Effector CD8-positive, alpha-beta T cell (primary cell): ENCODE results near the gene OLFM1.
"Not testable (repeated sequence)": the region's sequence is repeated elsewhere in the genome, so short reads cannot be mapped to it uniquely, and the experiment has no call there.

Experiments
- DNase-seq: peaks from one replicate; lab custom pipeline; 2025; lab: John Stamatoyannopoulos, UW

OLFM1 gene

GRCh38 chr9:135152614-135153334 is 65.3 kb downstream of the OLFM1 start:
- no peak for DNase-seq

GRCh38 chr9:135154050-135154615 is 66.7 kb downstream of the OLFM1 start:
- no peak for DNase-seq

DNA sequence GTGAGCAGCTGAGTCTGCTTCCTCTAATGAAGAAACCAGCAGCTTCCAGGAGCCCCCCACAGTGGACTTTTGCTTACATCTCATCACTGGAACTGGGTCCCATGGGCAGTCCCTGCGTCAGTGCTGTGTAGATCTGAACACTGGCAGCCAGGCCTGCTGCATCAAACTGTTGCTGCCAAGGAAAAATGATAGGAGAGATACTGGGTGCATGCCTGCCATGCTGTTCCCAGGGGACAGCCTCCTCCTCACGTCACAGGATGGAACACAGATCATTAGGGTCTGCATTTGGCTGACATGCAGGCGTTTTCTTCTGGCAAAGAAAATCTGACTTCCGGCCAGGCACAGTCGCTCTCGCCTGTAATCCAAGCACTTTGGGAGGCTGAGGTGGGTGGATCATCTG is 67.9 kb downstream of the OLFM1 start:
- no peak for DNase-seq

- no peak for DNase-seq
These were observed 69.3 kb downstream of the OLFM1 start for GRCh38 chr9:135156525-135157510.

DNA sequence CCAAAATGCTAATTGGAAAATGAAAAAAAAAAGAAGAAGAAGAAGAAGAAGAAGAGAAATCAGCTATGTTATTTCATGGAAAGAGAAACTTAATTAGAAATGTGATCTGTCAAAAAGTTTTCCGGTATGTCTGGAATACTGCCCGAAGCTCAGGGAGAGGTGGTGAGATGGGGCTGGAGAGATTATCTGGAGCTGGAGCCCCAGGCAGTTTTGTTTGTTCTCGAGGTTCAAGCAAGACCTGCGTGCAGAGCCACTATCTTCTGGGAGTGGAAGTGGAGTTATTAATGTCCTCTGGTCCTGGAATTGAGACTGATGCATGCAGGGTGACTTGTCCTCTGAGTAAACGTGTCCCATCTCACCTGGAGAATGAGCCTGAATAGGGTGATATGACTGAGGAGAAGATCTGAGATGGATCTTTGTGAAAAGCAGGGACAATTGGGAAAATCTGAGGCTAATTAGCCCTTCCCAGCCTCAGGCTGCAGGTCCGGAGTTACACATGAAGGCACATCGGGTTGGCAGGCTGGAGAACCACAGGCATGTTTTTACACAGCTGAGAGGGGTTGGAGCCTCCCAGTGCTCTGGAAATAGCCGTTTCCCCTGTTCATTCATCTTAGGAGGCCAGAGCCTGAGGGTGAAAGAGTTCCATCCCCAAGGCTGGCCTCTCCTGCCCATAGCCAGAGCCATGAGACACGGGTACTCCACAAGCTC is 70.5 kb downstream of the OLFM1 start:
- no peak for DNase-seq

- no peak for DNase-seq
These were observed 71.1 kb downstream of the OLFM1 start for GRCh38 chr9:135158564-135158937.

GRCh38 chr9:135159801-135160200 is 72.3 kb downstream of the OLFM1 start:
- DNase-seq: no peak

DNA sequence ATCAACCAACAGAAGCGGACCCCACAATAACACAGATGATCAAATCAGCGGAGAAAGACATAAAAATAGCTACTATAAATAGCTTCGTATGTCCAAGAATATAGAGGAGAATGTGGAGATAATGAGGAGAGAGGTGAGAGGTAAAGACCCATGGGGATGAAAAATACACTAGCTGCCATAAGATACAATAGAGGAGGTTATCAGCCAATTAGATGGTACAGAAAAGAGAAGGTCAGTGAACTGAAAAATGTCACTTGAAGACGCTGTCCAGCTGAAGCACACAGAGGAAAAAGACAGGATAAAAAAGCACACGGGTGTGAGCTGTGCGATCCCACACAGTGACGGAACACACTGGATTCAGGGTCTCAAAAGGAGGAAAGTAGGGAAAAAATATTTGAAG is 73.4 kb downstream of the OLFM1 start:
- no peak for DNase-seq

DNA sequence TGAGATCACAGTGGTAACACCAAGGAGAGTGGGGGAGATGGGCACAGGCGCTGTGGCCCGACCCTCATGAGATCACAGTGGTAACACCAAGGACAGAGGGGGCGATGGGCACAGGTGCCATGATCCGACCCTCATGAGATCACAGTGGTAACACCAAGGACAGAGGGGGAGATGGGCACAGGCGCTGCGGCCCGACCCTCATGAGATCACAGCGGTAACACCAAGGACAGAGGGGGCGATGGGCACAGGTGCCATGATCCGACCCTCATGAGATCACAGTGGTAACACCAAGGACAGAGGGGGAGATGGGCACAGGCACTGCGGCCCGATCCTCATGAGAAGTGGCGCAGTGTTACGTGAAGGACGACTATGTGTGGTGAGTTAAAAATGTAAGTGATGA is 75.1 kb downstream of the OLFM1 start:
- DNase-seq: not testable (repeated sequence)

DNA sequence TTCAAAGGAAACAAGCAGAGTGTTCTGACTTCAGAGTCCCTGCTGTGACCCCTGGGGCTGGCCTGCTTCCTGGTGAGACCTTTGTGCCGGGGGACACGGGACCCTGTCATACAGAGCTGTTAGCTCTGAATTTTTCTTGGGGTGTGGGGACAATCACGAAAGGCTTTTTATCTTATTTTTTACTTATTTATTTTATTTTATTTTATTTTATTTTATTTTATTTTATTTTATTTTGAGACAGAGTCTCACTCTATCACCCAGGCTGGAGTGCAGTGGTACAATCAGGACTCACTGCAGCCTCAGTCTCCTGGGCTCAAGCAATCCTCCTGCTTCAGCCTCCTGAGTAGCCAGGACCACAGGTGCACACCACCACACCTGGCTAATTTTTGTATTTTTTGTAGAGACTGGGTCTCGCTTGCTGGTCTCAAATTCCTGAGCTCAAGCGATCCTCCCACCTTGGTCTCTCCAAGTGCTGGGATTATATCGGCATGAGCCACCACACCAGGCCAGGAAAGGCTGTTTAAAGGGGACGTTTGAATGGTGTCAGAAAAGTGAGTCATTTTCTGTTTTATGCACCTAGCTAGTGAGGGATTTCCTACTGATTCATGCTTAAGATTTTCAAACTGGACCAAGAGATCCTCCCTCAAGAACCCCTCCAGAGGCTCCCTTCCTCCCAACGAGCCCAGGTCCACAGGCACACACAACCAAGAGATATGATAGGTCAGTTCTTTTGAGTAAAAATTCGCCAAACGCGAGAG is 75.7 kb downstream of the OLFM1 start:
- no peak for DNase-seq

GRCh38 chr9:135164036-135164435 is 76.6 kb downstream of the OLFM1 start:
- no peak for DNase-seq

DNA sequence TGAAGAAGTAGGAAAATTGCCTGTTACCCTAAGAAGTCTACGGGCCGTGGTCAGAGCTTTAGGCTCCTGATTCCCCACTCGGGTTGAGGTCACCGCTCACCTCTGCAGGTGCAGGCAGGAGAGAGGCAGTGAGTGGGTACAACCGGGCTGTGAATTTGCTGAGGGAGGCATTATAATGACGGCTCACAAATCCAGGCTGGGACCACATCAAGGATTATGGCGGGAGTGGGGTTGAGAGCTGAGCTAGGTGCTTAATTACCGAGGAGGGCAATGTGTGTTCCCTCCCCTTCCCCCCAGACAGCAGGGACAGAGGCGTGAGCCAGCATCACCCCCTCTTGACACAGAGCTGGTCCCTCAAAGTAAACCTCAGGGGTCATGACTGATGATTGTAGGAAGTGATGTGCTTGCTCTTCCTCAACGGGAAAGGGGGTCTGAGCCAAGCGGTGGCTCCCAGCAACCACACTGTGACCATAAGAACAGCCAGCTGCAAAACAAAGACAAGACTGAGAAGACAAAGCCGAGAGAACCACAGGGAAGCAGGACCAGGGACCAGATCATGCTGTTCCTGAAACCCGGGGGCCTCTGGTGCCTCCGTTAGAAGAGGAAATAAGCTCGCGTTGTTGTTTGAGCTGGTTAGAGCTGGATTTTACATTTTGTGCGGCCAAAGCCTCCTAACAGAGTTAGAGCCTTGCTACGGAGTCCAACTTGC is 77.7 kb downstream of the OLFM1 start:
- no peak for DNase-seq

DNA sequence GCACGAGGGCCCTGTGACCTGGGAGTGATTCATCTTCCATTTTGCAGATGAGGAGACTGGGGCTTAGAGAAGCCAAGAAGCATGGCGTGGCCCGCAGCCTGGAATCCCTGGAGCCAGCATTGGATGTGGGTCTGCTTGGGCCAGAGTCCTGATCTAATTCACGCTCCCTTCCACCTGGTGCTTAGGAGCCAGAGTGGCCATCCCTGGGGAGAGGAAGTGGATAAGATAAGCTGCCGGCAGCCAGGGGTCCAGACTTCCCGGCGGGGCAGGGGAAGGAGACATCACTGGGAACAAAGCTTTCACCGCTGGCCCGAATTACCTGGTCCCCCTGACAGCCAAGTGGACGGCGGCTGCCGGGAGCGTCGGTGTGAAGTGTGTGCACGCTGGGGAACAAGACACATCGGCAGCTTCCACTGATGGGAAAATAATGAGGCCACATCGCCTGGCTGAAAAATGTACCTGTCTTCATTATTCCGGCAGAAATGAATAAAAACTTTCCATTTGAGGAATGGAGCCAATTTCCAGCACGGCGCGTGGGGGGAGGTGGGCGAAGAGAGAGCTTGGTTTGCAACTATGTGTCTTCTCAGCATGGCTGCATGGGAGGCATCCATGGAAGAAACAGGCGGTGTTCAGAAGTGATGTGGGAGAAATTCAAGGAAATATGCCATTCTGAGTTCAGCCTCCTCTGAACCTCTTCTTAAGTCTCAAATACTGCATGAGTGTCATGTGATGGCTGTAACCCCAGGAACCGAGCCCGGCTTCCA is 78.5 kb downstream of the OLFM1 start:
- DNase-seq: no peak

- no peak for DNase-seq
These were observed 79.1 kb downstream of the OLFM1 start for GRCh38 chr9:135166565-135166964.

DNA sequence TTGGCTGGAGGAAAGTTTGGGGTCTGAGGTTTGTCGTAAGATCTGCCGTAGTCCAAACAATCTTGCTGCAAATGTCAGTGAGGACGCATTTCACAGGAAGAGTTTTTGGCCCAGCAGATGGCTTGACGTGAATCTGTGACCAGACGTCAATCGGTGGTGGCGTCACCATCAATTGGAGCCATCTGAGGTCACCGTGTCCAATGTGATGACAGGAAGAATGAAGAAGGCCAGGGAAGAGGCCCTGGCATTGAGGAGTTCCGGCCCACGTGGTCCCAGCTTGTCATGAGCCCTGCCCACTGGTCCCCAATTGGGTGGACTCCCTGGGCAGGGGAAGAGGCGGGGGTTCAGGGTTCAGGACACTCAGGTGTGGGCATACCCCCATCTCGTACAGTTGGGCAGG is 79.9 kb downstream of the OLFM1 start:
- no peak for DNase-seq

DNA sequence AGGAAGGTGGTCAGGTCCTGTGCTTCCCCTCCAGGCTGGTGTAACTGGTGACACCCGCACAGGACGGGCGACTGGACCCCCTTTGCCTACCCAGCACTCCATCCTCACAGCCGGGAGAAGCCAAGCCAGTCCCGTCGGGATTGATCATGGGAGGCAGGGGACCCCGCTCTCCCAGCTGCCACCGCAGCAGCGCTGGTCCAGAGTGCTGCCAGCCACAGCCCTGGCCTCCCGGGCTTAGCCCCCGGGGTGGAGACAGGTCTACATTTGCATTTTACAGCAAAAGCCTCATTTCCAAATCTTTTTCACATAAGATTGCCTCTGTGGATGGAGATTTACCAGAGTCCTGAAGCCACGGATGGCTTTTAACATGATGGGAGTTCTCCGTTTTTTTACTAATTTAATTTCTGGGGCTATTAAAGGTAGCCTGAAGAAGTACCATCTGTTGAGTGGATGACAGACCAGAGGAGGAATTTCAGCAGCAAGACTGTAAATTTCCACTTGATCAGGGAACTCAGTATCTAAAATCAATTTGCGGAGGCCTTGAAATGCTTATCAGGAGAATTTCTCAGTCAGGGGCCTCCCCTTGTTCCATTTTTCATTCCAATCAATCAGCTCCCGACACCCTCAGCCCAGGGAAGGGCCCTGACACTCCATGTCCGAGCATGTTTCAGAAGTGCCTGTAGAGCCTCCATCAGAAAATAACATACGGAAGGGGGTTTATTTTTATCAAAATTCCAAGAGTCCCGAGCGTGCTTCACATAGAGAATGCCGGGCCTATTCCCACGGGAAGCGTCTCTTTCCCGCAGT is 80.6 kb downstream of the OLFM1 start:
- DNase-seq: no peak

DNA sequence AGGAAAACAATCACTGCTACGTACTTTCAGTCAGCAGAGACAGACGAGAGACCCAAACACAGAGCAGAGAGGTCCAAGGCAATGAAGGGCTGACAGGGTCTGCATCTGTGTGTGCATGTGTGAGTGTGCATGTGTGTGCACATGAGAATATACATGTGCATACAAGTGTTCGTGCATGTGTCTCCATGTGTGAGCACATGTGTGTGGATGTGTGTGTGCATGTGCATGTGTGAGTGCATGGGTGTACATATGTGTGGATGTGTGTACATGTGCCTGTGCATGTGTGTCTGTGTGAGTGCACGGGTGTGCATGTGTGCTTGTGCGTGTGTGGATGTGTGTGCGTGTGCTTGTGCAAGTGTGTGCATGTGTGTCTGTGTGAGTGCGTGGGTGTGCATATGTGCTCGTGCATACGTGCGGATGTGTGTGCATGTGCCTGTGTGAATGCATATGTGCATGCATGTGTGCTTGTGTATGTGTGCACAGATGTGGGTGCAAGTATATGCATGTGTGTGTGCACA is 82.3 kb downstream of the OLFM1 start:
- no peak for DNase-seq

GRCh38 chr9:135170535-135170934 is 83.1 kb downstream of the OLFM1 start:
- no peak for DNase-seq
